MM.1S (cell line): ENCODE results near the gene GBX2.

Experiments used
- DNase-seq: peaks from one replicate; pipeline ENCODE4 v3.0.0-alpha.2; 2015
- H2AFZ ChIP-seq: fragments of 300-600 bp; sonication (generic); 2 replicates; pipeline ENCODE4 v1.6.0; 2016; ENCODE audit warnings: antibody characterized with exemption, low read length
- H3F3A ChIP-seq: fragments of 300-600 bp; sonication (generic); 2 replicates; pipeline ENCODE4 v1.6.1; 2016; ENCODE audit warnings: mild to moderate bottlenecking, antibody characterized with exemption, low read length, moderate library complexity, mixed read lengths; ENCODE audit not compliant: insufficient read depth
- H3K27ac ChIP-seq: fragments of 300-600 bp; sonication (generic); 2 replicates; pipeline ENCODE4 v1.5.1; 2016; ENCODE audit warnings: mild to moderate bottlenecking, low read length
- H3K27me3 ChIP-seq: fragments of 300-600 bp; sonication (generic); replicated peaks from 2 replicates; pipeline ENCODE4 v1.6.0; 2016; ENCODE audit warnings: low read length; ENCODE audit not compliant: insufficient read depth
- H3K36me3 ChIP-seq: fragments of 300-600 bp; sonication (generic); replicated peaks from 2 replicates; pipeline ENCODE4 v1.6.1; 2016; ENCODE audit warnings: mild to moderate bottlenecking, low read length, mixed read lengths; ENCODE audit not compliant: insufficient read depth
- H3K4me1 ChIP-seq: fragments of 300-600 bp; sonication (generic); 2 replicates; pipeline ENCODE4 v1.6.1; 2016; ENCODE audit warnings: low read length, mixed read lengths
- H3K4me2 ChIP-seq: fragments of 300-600 bp; sonication (generic); 2 replicates; pipeline ENCODE4 v1.6.0; 2016; ENCODE audit warnings: low read depth, low read length
- H3K4me3 ChIP-seq: fragments of 300-600 bp; sonication (generic); 2 replicates; pipeline ENCODE4 v1.5.1; 2016; ENCODE audit warnings: low read length, mixed read lengths
- H3K79me2 ChIP-seq: fragments of 300-600 bp; sonication (generic); 2 replicates; pipeline ENCODE4 v1.6.1; 2016; ENCODE audit warnings: mixed run types, low read length, mixed read lengths
- H3K9ac ChIP-seq: fragments of 300-600 bp; sonication (generic); 2 replicates; pipeline ENCODE4 v1.6.1; 2016; ENCODE audit warnings: low read length, mixed read lengths
- H3K9me2 ChIP-seq: fragments of 300-600 bp; sonication (generic); replicated peaks from 2 replicates; pipeline ENCODE4 v1.6.1; 2016; ENCODE audit warnings: mild to moderate bottlenecking, low read length, mixed read lengths; ENCODE audit not compliant: insufficient read depth
- H3K9me3 ChIP-seq: fragments of 300-600 bp; sonication (generic); replicated peaks from 2 replicates; pipeline ENCODE4 v1.6.1; 2016; ENCODE audit warnings: mild to moderate bottlenecking, low read length, mixed read lengths; ENCODE audit not compliant: insufficient read depth
- H4K20me1 ChIP-seq: fragments of 300-600 bp; sonication (generic); 2 replicates; pipeline ENCODE4 v1.6.1; 2016; ENCODE audit warnings: mild to moderate bottlenecking, low read length, moderate library complexity, mixed read lengths; ENCODE audit not compliant: insufficient read depth
- EZH2 ChIP-seq: fragments of 300-600 bp; sonication (generic); optimal IDR thresholded peaks from 2 replicates; pipeline ENCODE3; 2017; ENCODE audit warnings: low read depth, mild to moderate bottlenecking, antibody characterized with exemption, low read length, mixed read lengths
- EZH2phosphoT487 ChIP-seq: fragments of 300-600 bp; sonication (generic); IDR thresholded peaks from 2 replicates; pipeline ENCODE4 v1.6.1; 2018; ENCODE audit warnings: antibody characterized with exemption, low read length
- TF ChIP-seq, protein P1 (sequence below): fragments of 300-600 bp; sonication (generic); IDR thresholded peaks from 2 replicates; pipeline ENCODE4 v1.5.1; 2016; ENCODE audit warnings: antibody characterized with exemption, low read length, mixed read lengths

Gene GBX2

DNA sequence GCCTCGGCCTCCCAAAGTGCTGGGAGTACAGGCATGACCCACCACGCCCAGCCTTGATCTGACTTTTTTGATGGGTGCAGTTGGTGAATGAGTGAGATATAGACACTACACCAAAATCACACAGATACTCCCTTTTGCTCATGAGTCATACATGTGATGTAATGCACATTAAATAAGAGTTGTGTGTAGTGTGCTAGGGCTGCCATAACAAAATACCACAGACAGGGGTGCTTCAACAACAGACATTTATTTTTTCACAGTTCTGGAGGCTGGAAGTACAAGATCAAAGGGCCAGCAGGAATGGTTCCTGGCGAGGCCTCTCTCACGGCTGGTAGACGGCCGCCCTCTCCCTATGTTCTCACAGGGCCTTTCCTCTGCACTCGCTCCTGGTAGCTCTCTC lies 46.6 kb downstream of the GBX2 start:
- no peak for TF ChIP-seq EZH2phosphoT487
- Histone ChIP-seq H3K9me2 (no peaks in the 10 kb centered on the region), H3K9me3 (no peaks in the 10 kb centered on the region), H3K9ac (no peak overlapping the region), H3K27ac (no peak overlapping the region), H3K4me1 (no peaks in the 10 kb centered on the region), H3K4me2 (no peak overlapping the region), H2AFZ (no peak overlapping the region), H3K36me3 (no peaks in the 10 kb centered on the region), H3K79me2 (no peaks in the 10 kb centered on the region), H4K20me1 (no peaks in the 10 kb centered on the region), H3F3A (no peaks in the 10 kb centered on the region), H3K27me3 (no peaks in the 10 kb centered on the region), H3K4me3 (no peak overlapping the region)
- DNase-seq = no peak

DNA sequence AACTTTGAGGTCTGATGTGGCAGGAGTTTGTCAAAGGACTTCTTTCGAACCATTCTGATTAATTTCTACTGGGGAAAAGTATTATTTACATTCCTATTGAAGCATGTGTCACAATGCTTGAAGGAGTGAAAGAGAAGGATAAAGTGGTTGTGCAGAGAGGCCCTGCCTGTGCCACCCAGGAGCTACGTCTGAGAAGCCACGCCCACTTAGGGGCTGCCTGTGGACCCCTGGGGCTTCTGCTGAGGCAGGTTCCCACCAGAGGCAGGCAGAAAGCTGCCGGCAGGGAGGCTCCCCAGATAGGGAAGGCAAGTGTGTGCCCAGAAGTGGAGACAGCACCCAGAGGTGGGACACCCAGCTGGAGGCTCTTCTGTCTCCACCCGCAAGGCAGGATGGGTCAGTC lies 47.4 kb downstream of the GBX2 start:
- no peak for TF ChIP-seq EZH2
- no peak for TF ChIP-seq EZH2phosphoT487
- TF ChIP-seq, protein P1, sequence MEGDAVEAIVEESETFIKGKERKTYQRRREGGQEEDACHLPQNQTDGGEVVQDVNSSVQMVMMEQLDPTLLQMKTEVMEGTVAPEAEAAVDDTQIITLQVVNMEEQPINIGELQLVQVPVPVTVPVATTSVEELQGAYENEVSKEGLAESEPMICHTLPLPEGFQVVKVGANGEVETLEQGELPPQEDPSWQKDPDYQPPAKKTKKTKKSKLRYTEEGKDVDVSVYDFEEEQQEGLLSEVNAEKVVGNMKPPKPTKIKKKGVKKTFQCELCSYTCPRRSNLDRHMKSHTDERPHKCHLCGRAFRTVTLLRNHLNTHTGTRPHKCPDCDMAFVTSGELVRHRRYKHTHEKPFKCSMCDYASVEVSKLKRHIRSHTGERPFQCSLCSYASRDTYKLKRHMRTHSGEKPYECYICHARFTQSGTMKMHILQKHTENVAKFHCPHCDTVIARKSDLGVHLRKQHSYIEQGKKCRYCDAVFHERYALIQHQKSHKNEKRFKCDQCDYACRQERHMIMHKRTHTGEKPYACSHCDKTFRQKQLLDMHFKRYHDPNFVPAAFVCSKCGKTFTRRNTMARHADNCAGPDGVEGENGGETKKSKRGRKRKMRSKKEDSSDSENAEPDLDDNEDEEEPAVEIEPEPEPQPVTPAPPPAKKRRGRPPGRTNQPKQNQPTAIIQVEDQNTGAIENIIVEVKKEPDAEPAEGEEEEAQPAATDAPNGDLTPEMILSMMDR = no peak
- no peak for DNase-seq
- H3K4me1 ChIP-seq = no peaks in the 10 kb centered on the region
- H3K36me3 ChIP-seq = no peaks in the 10 kb centered on the region
- H3K9me3 ChIP-seq = no peaks in the 10 kb centered on the region
- H3K4me3 ChIP-seq = no peak overlapping the region
- H3K27me3 ChIP-seq = no peaks in the 10 kb centered on the region
- H3F3A ChIP-seq = no peaks in the 10 kb centered on the region
- no peak overlapping the region for H3K27ac ChIP-seq
- no peak overlapping the region for H3K9ac ChIP-seq
- H3K79me2 ChIP-seq = no peaks in the 10 kb centered on the region
- no peak overlapping the region for H3K4me2 ChIP-seq
- H3K9me2 ChIP-seq = no peaks in the 10 kb centered on the region
- no peaks in the 10 kb centered on the region for H4K20me1 ChIP-seq
- H2AFZ ChIP-seq = no peak overlapping the region

DNA sequence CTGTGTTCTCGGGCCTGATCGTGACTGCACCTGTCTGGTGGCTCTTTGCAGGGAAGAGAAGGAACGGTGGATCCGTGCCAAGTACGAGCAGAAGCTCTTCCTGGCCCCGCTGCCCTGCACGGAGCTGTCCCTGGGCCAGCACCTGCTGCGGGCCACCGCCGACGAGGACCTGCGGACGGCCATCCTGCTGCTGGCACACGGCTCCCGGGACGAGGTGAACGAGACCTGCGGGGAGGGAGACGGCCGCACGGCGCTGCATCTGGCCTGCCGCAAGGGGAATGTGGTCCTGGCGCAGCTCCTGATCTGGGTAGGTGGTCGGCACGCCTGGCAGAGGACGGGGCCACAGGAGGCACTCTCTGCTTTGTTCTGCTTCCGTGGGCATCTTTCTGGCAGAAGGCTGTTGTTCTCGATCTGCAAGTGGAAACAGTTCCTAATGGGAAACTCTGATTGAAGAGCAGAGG lies 48.0 kb downstream of the GBX2 start:
- Histone ChIP-seq H3K4me2 (no peak overlapping the region), H3K9ac (no peak overlapping the region), H3K9me2 (no peaks in the 10 kb centered on the region), H3K36me3 (no peaks in the 10 kb centered on the region), H4K20me1 (no peaks in the 10 kb centered on the region), H3K4me3 (no peak overlapping the region), H2AFZ (no peak overlapping the region), H3K27me3 (no peaks in the 10 kb centered on the region), H3F3A (no peaks in the 10 kb centered on the region), H3K9me3 (no peaks in the 10 kb centered on the region), H3K79me2 (no peaks in the 10 kb centered on the region), H3K4me1 (no peaks in the 10 kb centered on the region), H3K27ac (no peak overlapping the region)
- TF ChIP-seq EZH2 (no peak), EZH2phosphoT487 (no peak)
- TF ChIP-seq, protein P1 = no peak
- no peak for DNase-seq

- no peak overlapping the region for H3K4me3 ChIP-seq
- TF ChIP-seq, protein P1 = no peak
- TF ChIP-seq EZH2phosphoT487 (no peak), EZH2 (no peak)
- H3K4me2 ChIP-seq = no peak overlapping the region
- DNase-seq = no peak
- no peak overlapping the region for H2AFZ ChIP-seq
- no peaks in the 10 kb centered on the region for H3K4me1 ChIP-seq
- no peak overlapping the region for H3K27ac ChIP-seq
- no peaks in the 10 kb centered on the region for H3K36me3 ChIP-seq
- no peaks in the 10 kb centered on the region for H3K27me3 ChIP-seq
- no peaks in the 10 kb centered on the region for H4K20me1 ChIP-seq
- H3F3A ChIP-seq = no peaks in the 10 kb centered on the region
- no peaks in the 10 kb centered on the region for H3K9me2 ChIP-seq
- H3K79me2 ChIP-seq = no peaks in the 10 kb centered on the region
- no peak overlapping the region for H3K9ac ChIP-seq
- no peaks in the 10 kb centered on the region for H3K9me3 ChIP-seq
Measured at GRCh38 chr2:236119476-236119875, 48.7 kb downstream of the GBX2 start.
